Glutamatergic neuron (in vitro differentiated cells): ENCODE results near the gene TAS1R1. TPM values are rescaled to one million over a fixed set of nuclear protein-coding genes. Genes with fewer than 3 reads are reported as not detected.

Experiments used
- DNase-seq: peaks from one replicate; pipeline ENCODE4 v3.0.0; 2022
- H3K27ac Mint-ChIP-seq: one replicate; pipeline ENCODE4 v1.8.0; 2020; ENCODE audit warnings: mild to moderate bottlenecking, mixed read lengths, inconsistent platforms; ENCODE audit not compliant: unreplicated experiment
- H3K27me3 Mint-ChIP-seq: one replicate; pipeline ENCODE4 v1.8.0; 2020; ENCODE audit warnings: mild to moderate bottlenecking, moderate library complexity, mixed read lengths, inconsistent platforms; ENCODE audit not compliant: unreplicated experiment
- H3K36me3 Mint-ChIP-seq: one replicate; pipeline ENCODE4 v1.8.0; 2020; ENCODE audit warnings: mild to moderate bottlenecking, mixed read lengths, inconsistent platforms; ENCODE audit not compliant: unreplicated experiment
- H3K4me1 Mint-ChIP-seq: one replicate; pipeline ENCODE4 v1.8.0; 2020; ENCODE audit warnings: mild to moderate bottlenecking, low read depth, mixed read lengths, inconsistent platforms; ENCODE audit not compliant: unreplicated experiment
- H3K4me3 Mint-ChIP-seq: one replicate; pipeline ENCODE4 v1.8.0; 2020; ENCODE audit warnings: mild to moderate bottlenecking, mixed read lengths, inconsistent platforms; ENCODE audit not compliant: unreplicated experiment
- H3K9me3 Mint-ChIP-seq: one replicate; pipeline ENCODE4 v1.8.0; 2020; ENCODE audit warnings: mild to moderate bottlenecking, moderate library complexity, mixed read lengths, inconsistent platforms; ENCODE audit not compliant: unreplicated experiment
- CTCF ChIP-seq: fragments of 200-600 bp; sonication (generic); IDR thresholded peaks from one replicate; pipeline ENCODE4 v1.5.0; 2021; ENCODE audit not compliant: partially characterized antibody, unreplicated experiment
- total RNA-seq: library from RNA; stranded (reverse); fragmentation: NEBNext Ultra II Directional; extraction: Animal tissue kit (Norgen Biotek cat#: 25700); gene quantifications from one replicate; pipeline ENCODE4 v1.2.1, GENCODE V29; 2021; ENCODE audit not compliant: unreplicated experiment

Gene TAS1R1
- total RNA-seq, 1 donor from 2014 or later = not detected

- H3K4me1 Mint-ChIP-seq = peaks cover 10% of the 10 kb centered on the region
- DNase-seq = no peak
Observed at GRCh38 chr1:6577831-6578525, 22.9 kb downstream of the TAS1R1 start.

GRCh38 chr1:6578624-6579373 lies 23.7 kb downstream of the TAS1R1 start:
- Mint-ChIP-seq H3K27ac (peak overlapping the region; percentile 84), H3K4me1 (peaks cover 10% of the 10 kb centered on the region), H3K9me3 (peaks cover 3% of the 10 kb centered on the region), H3K4me3 (peak overlapping the region; percentile 92), H3K36me3 (no peaks in the 10 kb centered on the region), H3K27me3 (no peaks in the 10 kb centered on the region)
- TF ChIP-seq CTCF = no peak
- DNase-seq = no peak

More at GRCh38 chr1:6577831-6578525, 22.9 kb downstream of the TAS1R1 start:
- no peak for TF ChIP-seq CTCF
- H3K36me3 Mint-ChIP-seq = no peaks in the 10 kb centered on the region
- peaks cover 3% of the 10 kb centered on the region for H3K9me3 Mint-ChIP-seq
- no peaks in the 10 kb centered on the region for H3K27me3 Mint-ChIP-seq
- no peak overlapping the region for H3K4me3 Mint-ChIP-seq
- no peak overlapping the region for H3K27ac Mint-ChIP-seq

- Mint-ChIP-seq H3K4me3 (peak within 1 kb of the TSS; percentile 92), H3K36me3 (no peaks in the 10 kb centered on the region), H3K27me3 (no peaks in the 10 kb centered on the region), H3K27ac (peak within 1 kb of the TSS; percentile 84), H3K4me1 (peaks cover 15% of the 10 kb centered on the region), H3K9me3 (no peaks in the 10 kb centered on the region)
- TF ChIP-seq CTCF = no peak
- peak; percentile 99 for DNase-seq
Observed at GRCh38 chr1:6579374-6580118, 24.4 kb downstream of the TAS1R1 start, which contains the start of gene ZBTB48. TSS of gene ZBTB48 (plus strand) at chr1:6579994. CDS start at chr1:6580610, 616 bp downstream.

- no peak for DNase-seq
- H3K27ac Mint-ChIP-seq = peak overlapping the region; percentile 84
- peaks cover 2% of the 10 kb centered on the region for H3K27me3 Mint-ChIP-seq
- H3K4me1 Mint-ChIP-seq = peaks cover 20% of the 10 kb centered on the region
- H3K36me3 Mint-ChIP-seq = no peaks in the 10 kb centered on the region
- H3K4me3 Mint-ChIP-seq = peak overlapping the region; percentile 92
- TF ChIP-seq CTCF = no peak
- H3K9me3 Mint-ChIP-seq = peaks cover 2% of the 10 kb centered on the region
Observed at GRCh38 chr1:6580119-6580592, 25.0 kb downstream of the TAS1R1 start.
